WTC11 (cell line): ENCODE measurements around the gene MAPT.

Source experiments
- CTCF ChIP-seq: fragments of 200-600 bp; IDR thresholded peaks from 2 replicates; pipeline ENCODE4 v1.8.0; 2022; ENCODE audit warnings: antibody characterized with exemption
- EMX1 ChIP-seq: fragments of 250-450 bp; sonication (Bioruptor Pico); IDR thresholded peaks from 2 replicates; pipeline ENCODE4 v1.8.0; 2021; ENCODE audit warnings: mild to moderate bottlenecking
- GABPB1 ChIP-seq: sonication (generic); formaldehyde crosslinking; IDR thresholded peaks from 2 replicates; pipeline ENCODE4 v1.8.1; 2023; ENCODE audit warnings: mild to moderate bottlenecking, missing genetic modification reagents
- JUN ChIP-seq: sonication (generic); formaldehyde crosslinking; IDR thresholded peaks from 2 replicates; pipeline ENCODE4 v1.8.0; 2023; ENCODE audit warnings: mild to moderate bottlenecking, missing genetic modification reagents

- no peak for TF ChIP-seq GABPB1 (CRISPR knock-in tag)
- no peak for TF ChIP-seq CTCF
- no peak for TF ChIP-seq EMX1 (CRISPR knock-in tag)
- TF ChIP-seq JUN, result no peak
Measured at GRCh38 chr17:45924332-45924820, 30.0 kb downstream of the MAPT start.
